Measurements from ENCODE around the gene MKS1. TPM values are rescaled to one million over a fixed set of nuclear protein-coding genes. Genes with fewer than 3 reads are reported as not detected.

MKS1 gene
- total and polyA plus RNA-seq, 2 of the 8 experiments (the other 6 are each of a cell fraction or from before 2014, with no cell fraction given): 12.0 to 21.7 TPM

DNA sequence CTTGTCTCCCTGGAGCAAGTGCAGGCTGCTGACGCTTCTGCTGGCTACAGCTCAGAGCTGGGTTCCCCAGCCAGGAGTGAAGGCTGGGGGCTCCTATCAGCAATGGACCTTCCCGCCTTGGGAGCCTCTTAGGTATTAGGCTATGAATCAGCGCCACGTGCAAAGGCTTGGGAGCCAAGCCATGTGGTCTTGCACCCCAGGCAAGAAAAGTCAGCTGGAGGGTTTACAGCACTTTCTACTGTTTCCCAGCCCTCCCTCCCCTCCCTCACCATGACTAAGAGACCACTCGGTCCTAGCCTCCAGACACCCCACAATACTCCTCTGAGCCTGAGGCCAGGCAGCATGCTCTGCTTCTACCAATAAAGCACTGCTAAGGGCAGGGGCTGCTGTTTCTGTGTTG lies 14.3 kb downstream of the MKS1 start:
- no peak overlapping the region for H3K4me2 ChIP-seq (ENCODE audit: insufficient read depth in 1 of 2, low read depth in 2 of 2, low read length in 2 of 2)
- H3K9ac ChIP-seq (replicated peaks in 1 of 4; ENCODE audit: extremely low read depth in 1 of 4, low read depth in 3 of 4, low read length in 3 of 4): no peak overlapping the region
- no peak overlapping the region for H3K4me3 ChIP-seq (ENCODE audit: extremely low read depth in 1 of 4, insufficient read depth in 2 of 4, low read depth in 3 of 4, low read length in 4 of 4)
- no peak overlapping the region for H3K4ac ChIP-seq (replicated peaks; ENCODE audit: insufficient read length, low read depth, low read length)
- no peak overlapping the region for H4K5ac ChIP-seq (ENCODE audit: insufficient read length, low read depth, low read length)
- no peak overlapping the region for H2AK5ac ChIP-seq (ENCODE audit: low read depth, low read length)
- H2BK12ac ChIP-seq (ENCODE audit: low read depth, low read length): no peak overlapping the region
- WGBS, 2 experiments (ENCODE audit: extremely low coverage in 1 of 2, insufficient coverage in 1 of 2, insufficient read length in 1 of 2, insufficient replicate concordance in 2 of 2, low coverage in 1 of 2, low lambda C conversion rate in 2 of 2, missing lambda C conversion rate in 1 of 2): 92% methylated on average over 4 of the region's 5 CpGs; no CpG with 5 or more reads in 1 of the 2 experiments
- H2BK15ac ChIP-seq (ENCODE audit: low read length): no peak overlapping the region
- no peak overlapping the region for H3K18ac ChIP-seq (ENCODE audit: extremely low read depth, low read length)
- TF ChIP-seq TCF12 (IDR thresholded peaks at IDR 0.05; ENCODE audit: low read depth, low read length) (no peak), MAFK (IDR thresholded peaks at IDR 0.05; ENCODE audit: low read depth, low read length) (no peak), RXRA (IDR thresholded peaks at IDR 0.05; ENCODE audit: insufficient read depth, low read depth, low read length) (no peak), ZNF274 (IDR thresholded peaks at IDR 0.05; ENCODE audit: borderline replicate concordance, extremely low read depth, low read length) (no peak), POLR2A (IDR thresholded peaks at IDR 0.05; ENCODE audit: control extremely low read depth in 1 of 2, low read depth in 2 of 2, low read length in 2 of 2) (no peak), SIRT6 (IDR thresholded peaks at IDR 0.05; ENCODE audit: low read length) (no peak), TBP (IDR thresholded peaks at IDR 0.05; ENCODE audit: low read depth, low read length) (no peak), RFX5 (IDR thresholded peaks at IDR 0.05; ENCODE audit: borderline replicate concordance, low read depth, low read length) (no peak), TAF7 (optimal IDR thresholded peaks at IDR 0.05; ENCODE audit: borderline replicate concordance, low read depth, low read length) (no peak), SAP30 (IDR thresholded peaks at IDR 0.05; ENCODE audit: insufficient read depth, insufficient replicate concordance, low read length) (no peak), HDAC2 (IDR thresholded peaks at IDR 0.05; ENCODE audit: borderline replicate concordance in 1 of 2, low read depth in 2 of 2, low read length in 2 of 2) (no peak), ASH2L (IDR thresholded peaks at IDR 0.05; ENCODE audit: low read length) (no peak), SIN3A (conservative IDR thresholded peaks at IDR 0.05 in 1 of 2, IDR thresholded peaks at IDR 0.05 in 1 of 2; ENCODE audit: low read depth in 1 of 2, low read length in 2 of 2) (no peak)
- ChIA-PET POLR2A (ENCODE audit: partially characterized antibody) (no interaction called here), CTCF (ENCODE audit: partially characterized antibody) (interaction anchor here (0.7 to 0.9 kb wide), 2 partner anchors 11 to 37 kb away, joined by 3 read pairs; no protein-coding TSS in a partner anchor)
- H2AFZ ChIP-seq (ENCODE audit: low read length): no peak overlapping the region
- no peak overlapping the region for H4K91ac ChIP-seq (replicated peaks; ENCODE audit: insufficient read length, low read length)
- H3K79me1 ChIP-seq (ENCODE audit: low read depth, low read length): no peaks in the 10 kb centered on the region
- no peak overlapping the region for H4K8ac ChIP-seq (ENCODE audit: extremely low read depth, insufficient read depth, low read length)
- H3K9me3 ChIP-seq (ENCODE audit: insufficient read depth in 2 of 2, low read depth in 1 of 2, low read length in 1 of 2): no peaks in the 10 kb centered on the region
- no peaks in the 10 kb centered on the region for H3K4me1 ChIP-seq (replicated peaks in 1 of 4; ENCODE audit: control insufficient read depth in 3 of 4, insufficient read depth in 4 of 4, low read length in 3 of 4)
- H2BK5ac ChIP-seq (ENCODE audit: low read depth, low read length): no peak overlapping the region
- H3K27me3 ChIP-seq (replicated peaks in 1 of 4; ENCODE audit: control insufficient read depth in 3 of 4, extremely low read depth in 1 of 4, insufficient read depth in 3 of 4, low read length in 3 of 4): no peaks in the 10 kb centered on the region
- DNase-seq (ENCODE audit: low read depth in 1 of 2, low spot score in 2 of 2): no peak
- no peak overlapping the region for H3K23ac ChIP-seq (ENCODE audit: insufficient read length)
- H3K23me2 ChIP-seq (ENCODE audit: low read depth, low read length): no peaks in the 10 kb centered on the region
- no peak overlapping the region for H2BK20ac ChIP-seq (ENCODE audit: low read length)
- no peaks in the 10 kb centered on the region for H4K20me1 ChIP-seq (replicated peaks in 1 of 2; ENCODE audit: control insufficient read depth in 1 of 2, insufficient read depth in 2 of 2, low read length in 2 of 2)
- no peak overlapping the region for H3K14ac ChIP-seq (ENCODE audit: insufficient read length)
- H3K36me3 ChIP-seq (ENCODE audit: control insufficient read depth in 2 of 4, insufficient read depth in 4 of 4, low read length in 3 of 4): peaks cover 0 to 5% (median 2%) of the 10 kb centered on the region in 4 experiments; a peak in 4 of 8 replicates
- no peak overlapping the region for H3K56ac ChIP-seq (replicated peaks; ENCODE audit: insufficient read length, low read depth, low read length)
- FAIRE-seq: no peak
- H3K79me2 ChIP-seq (ENCODE audit: control insufficient read depth in 1 of 2, insufficient read depth in 2 of 2, low read length in 2 of 2): no peaks in the 10 kb centered on the region
- H2BK120ac ChIP-seq (replicated peaks; ENCODE audit: low read depth, low read length): no peak overlapping the region
- H3K27ac ChIP-seq (ENCODE audit: low read depth, low read length): no peak overlapping the region

Data from H1 (cell line).